Eye (tissue), 1 donor: ENCODE data around the gene PLAGL2.
"Not testable (repeated sequence)": the region's sequence is repeated elsewhere in the genome, so short reads cannot be mapped to it uniquely, and the experiment has no call there.

Source experiments
- DNase-seq: peaks from one replicate; pipeline ENCODE4 v3.0.0-alpha.2; 2015

Gene PLAGL2, protein sequence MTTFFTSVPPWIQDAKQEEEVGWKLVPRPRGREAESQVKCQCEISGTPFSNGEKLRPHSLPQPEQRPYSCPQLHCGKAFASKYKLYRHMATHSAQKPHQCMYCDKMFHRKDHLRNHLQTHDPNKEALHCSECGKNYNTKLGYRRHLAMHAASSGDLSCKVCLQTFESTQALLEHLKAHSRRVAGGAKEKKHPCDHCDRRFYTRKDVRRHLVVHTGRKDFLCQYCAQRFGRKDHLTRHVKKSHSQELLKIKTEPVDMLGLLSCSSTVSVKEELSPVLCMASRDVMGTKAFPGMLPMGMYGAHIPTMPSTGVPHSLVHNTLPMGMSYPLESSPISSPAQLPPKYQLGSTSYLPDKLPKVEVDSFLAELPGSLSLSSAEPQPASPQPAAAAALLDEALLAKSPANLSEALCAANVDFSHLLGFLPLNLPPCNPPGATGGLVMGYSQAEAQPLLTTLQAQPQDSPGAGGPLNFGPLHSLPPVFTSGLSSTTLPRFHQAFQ

GRCh38 chr20:32207626-32208498 is at the start of gene PLAGL2, which contains the start of gene POFUT1:
TSS of gene PLAGL2 (minus strand) at chr20:32207743. CDS start at chr20:32202178, 5,565 bp downstream.
TSS of gene POFUT1 (plus strand) at chr20:32207880. CDS start at chr20:32207942, 62 bp downstream.
- DNase-seq = peak; percentile 94

GRCh38 chr20:32252189-32252588 is 44.6 kb upstream of the PLAGL2 start:
- no peak for DNase-seq

- DNase-seq = no peak
These were observed 43.9 kb upstream of the PLAGL2 start for GRCh38 chr20:32251470-32251869.

DNA sequence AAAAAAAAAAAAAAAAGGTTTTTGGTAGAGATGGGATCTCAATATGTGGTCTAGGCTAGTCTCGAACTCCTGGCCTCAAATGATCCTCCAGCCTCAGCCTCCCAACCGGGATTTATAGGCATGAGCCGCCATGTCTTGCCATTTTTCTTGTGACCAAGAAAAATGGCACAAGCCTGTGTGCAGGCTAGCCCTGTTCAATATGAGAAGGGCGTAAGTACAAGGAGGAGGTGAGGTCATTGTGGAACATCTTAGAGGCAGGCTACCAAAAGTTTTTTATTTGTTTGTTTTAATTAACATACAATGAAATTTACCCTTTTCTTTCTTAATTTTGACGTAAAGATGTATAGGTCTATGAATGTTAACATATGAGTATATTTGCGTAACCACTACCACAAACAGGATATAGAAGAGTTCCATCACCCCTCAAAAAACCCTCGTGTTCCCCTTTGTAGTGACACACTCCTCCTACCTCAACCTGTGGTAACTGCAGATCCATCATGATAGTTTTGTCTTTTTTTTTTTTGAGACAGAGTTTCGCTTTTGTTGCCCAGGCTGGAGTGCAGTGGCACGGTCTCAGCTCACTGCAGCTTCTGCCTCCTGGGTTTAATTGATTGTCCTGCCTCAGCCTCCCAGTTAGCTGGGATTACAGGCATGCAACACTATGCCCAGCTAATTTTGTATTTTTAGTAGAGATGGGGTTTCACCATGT is 41.6 kb upstream of the PLAGL2 start:
- DNase-seq = no peak

DNA sequence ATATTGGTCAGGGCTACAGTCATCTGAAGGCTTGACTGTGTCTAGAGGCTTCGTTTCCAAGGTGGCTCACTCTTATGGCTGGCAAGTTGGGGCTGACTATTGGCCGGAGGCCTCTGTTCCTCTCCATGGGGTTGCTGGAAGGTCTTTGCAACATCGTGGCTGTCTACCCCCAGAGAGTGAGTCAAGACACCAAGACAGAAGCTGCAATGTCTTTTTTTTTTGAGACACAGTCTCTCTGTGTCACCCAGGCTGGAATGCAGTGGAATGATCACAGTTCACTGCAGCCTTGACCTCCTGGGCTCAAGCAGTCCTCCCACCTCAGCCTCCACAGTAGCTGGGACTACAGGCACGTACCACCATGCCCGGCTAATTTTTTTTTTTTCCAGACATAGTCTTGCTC is 40.5 kb upstream of the PLAGL2 start:
- DNase-seq = no peak

GRCh38 chr20:32246208-32246607 is 38.7 kb upstream of the PLAGL2 start:
- not testable (repeated sequence) for DNase-seq

DNA sequence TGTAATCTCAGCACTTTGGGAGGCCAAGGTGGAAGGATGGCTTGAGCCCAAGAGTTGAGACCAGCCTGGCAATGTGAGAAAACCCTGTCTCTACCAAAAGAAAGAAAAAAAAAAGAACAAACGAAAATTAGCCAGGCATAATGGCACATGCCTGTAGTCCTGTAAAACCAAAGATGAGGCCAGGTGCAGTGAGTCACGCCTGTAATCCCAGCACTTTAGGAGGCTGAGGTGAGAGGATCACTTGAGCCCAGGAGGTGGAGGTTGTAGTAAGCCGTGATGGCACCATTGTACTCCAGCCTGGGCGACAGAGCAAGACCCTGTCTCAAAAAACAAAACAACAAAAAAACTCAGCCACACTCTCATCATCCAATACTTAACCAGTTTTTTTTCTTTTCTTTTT is 37.4 kb upstream of the PLAGL2 start:
- no peak for DNase-seq

- DNase-seq = no peak
These were observed 36.7 kb upstream of the PLAGL2 start for GRCh38 chr20:32244150-32244823.

DNA sequence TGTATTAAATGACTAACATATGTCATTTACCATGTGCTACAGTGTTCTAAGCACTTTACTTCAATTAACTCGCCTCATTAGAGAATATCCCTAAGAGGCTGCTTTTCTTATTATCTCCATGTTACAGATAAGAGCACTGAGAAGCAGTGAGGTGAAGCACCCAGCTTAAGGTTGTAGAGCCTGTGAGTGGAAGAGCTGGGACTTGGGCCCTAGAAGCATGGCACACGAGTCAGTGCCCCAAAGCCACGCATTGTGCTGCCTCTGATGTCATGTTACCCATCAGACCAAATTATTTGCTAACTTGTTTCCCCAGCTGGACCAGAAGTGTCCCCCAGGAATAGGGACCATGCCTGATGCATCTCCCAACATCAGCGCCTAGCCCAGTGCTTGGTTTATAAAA is 34.3 kb upstream of the PLAGL2 start:
- DNase-seq = no peak

DNA sequence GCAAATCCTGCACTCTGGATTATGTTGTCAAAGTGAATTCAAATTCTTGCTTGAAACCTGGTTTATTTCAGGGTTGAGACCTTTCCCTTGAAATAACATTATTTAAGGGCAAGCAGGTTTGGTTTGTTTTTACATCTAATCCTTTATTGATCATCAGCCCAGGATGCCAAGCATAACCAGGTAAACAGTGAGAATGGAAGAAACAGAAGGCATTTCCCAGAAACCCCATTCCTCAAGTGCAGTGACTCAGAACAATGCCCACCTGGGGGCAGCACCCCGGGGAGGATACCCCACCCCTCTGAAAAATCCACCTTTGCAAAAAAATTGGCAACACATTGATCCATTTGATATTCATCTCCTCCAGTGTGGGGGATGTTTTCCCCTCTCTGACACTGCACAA is 32.7 kb upstream of the PLAGL2 start:
- DNase-seq = no peak

DNA sequence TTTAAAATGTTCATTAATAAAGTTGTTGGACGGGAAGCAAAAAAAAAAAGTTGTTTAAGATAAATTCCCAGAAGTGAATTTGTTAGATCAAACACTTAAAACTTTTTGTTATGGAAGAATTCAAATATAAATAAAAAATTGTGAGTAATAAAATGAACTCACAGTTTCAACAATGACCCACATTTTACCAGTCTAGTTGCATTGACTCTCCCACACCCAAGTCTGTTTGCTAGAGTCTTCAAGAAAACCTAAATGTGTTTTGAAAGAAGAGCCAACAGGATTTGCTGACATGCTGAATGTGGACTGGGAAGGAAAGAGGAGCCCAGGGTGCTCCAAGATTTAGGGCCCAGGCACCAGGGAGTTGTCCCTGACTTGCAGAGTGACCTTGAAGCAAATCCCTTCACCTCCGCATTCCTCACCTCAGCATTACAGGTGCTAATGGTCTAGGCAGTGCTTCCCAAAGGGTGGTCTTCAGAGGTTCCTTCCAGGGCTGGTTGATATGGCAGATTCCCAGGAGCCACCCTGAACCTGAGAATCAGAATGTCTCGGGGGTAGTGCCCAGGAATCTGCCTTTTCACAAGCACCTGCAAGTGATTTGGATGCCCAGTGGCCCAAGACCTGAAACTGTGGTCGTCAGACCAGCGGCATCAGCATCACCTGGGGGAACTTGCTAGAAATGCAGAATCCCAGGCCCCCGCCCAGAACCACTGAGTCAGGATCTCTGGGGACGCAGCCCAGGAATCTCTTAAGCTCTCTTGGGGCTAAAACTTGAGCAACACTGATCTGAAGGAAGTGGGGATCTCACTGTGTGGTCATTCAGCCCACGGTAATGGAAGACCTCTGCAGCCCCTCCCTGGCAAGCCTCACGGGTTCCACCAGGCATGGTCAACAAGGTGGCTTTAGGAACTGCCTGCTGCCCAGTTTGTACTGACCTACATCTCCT is 31.2 kb upstream of the PLAGL2 start:
- DNase-seq = no peak

DNA sequence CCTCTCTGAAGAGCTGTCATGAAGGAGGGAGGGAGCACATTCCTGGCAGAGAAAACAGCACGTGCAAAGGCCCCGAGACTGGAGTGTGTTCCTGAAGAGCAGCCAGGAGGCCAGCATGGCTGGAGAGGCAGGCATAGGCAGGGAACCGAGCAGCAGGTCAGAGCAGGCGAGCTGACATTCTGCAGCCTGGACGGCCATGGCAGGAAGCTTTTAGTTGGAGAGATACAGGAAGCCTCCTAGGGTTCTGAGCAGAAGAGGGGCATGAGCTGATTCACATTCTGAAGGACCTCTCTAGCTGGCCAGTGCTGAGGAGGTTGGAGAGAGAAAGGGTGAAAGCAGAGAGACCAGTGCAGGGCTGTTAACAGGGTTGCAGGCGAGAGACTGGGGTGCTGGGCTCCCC is 29.9 kb upstream of the PLAGL2 start:
- no peak for DNase-seq

DNA sequence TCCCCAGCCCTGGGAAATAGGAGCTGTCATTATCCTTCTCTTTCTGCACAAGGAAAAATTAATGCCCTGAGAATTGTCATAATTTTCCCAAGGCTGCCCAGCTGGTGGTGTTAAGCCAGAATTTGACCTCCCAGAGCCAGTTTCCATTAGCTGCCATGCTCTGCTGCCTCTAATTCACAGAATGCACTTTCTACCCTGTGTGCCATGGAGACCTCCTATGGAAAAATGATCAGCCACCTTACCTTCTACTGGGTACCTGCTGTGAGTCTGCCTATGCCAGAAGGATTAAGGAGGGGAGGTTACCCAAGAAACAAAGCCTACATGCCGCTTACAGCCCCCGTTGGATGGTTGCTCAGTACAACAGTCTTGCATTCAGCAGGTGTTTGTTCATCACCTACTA is 29.3 kb upstream of the PLAGL2 start:
- DNase-seq = no peak

GRCh38 chr20:32236048-32236533 is 28.5 kb upstream of the PLAGL2 start:
- no peak for DNase-seq

DNA sequence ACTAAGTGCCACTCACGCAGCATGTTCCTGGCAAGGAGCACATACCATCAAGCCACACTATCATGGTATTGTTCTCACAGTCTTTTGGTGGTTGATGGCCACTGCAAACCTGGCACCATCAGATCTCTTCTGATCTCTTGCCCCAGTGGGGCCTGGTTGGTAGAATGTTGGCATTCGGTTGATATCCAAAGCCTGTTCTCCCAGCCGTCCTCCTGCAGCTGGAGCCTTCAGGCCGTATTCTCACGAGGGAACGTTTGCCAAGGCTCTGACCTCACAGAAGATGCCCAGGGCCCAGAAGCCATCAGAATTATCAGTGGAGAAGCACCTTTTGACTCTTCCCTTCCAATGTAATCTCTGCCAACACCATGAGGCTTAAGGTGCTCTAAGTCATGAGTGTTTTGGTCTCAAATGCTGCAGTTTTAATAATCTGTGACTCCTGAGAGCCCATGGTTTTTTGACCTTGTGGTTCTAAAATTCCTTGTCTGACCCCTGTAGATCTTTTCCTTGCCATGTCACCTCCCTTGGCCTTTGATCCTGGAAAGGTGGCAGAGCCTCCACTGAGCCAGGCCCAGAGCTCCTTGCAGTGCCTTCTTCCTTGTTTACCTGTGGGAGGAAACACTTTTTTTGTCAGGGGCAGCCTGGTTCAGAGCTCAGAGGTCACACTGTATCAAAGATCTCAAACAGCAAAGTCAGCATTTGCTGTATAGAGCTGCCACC is 27.9 kb upstream of the PLAGL2 start:
- DNase-seq = no peak

- DNase-seq = no peak
These were observed 26.7 kb upstream of the PLAGL2 start for GRCh38 chr20:32234135-32234808.

DNA sequence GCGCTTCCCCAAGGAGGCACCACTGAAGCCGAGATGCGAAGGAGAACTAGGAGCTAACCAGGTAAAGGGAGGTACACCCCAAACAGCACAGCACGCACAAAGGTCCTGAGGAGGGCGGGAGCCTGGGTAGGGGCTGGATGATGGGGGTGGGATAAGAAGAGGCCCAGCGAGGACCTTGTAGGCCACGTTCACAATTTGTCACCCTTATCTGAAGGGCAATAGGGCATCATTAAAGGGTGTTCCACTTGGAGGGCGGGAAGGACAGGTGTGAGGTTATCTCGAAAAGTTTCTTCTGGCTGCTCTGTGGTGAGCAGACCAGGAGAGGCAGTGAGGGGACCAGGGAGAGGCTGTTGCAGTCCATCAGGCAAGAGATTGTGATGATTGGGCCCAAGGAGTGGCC is 25.7 kb upstream of the PLAGL2 start:
- no peak for DNase-seq

DNA sequence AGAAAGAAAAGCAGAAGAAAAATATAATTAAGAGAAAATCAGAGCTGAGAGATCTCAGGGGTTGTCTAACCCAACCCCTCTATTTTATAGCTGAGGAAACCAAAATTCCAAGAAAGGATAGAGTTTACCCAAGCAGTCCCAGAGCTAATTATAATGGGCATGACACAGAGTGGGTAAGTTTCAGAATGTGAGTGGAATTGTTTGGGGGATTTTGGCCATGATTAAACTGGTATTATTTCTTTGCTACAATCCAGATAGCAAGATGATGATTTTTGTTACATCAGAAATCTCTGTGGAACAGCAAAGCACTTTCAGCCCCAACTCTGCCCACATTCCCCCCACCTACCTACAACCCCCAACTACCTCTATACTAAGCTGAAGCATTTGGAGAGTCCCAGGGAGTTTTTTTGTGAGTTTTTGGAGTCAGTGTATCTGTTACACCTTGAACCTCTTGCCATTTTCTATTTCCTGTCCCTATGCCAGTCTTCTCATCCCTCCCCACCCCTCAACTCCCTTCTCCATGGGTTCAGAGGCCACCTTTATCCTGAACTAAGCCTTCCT is 24.9 kb upstream of the PLAGL2 start:
- DNase-seq = no peak

GRCh38 chr20:32231847-32232246 is 24.3 kb upstream of the PLAGL2 start:
- DNase-seq = no peak
